IMR-90 (cell line): Measurements from ENCODE around the gene DNAH6. TPM values are rescaled to one million over a fixed set of nuclear protein-coding genes. Genes with fewer than 3 reads are reported as not detected.

Source experiments
- ATAC-seq: fragments of 200-7000 bp; cut with Tn5 transposase; 2 replicates; pipeline ENCODE4 v1.9.1; 2020; ENCODE audit warnings: low read depth, mild to moderate bottlenecking, moderate library complexity
- BruUV-seq: library from RNA; stranded (reverse); fragments of 400-500 nt; replicated peaks from 2 replicates; lab custom pipeline; 2021; lab: Mats Ljungman, UMichigan
- CTCF ChIA-PET: fragments of 300-600 bp; formaldehyde crosslinking; extraction: SDS; loops from one replicate; lab custom pipeline; 2021; ENCODE audit warnings: antibody characterized with exemption; lab: Yijun Ruan, JAX
- POLR2A ChIA-PET: fragments of 300-600 bp; sonication (Branson Sonifier 250); formaldehyde crosslinking; loops from one replicate; lab custom pipeline; 2022; ENCODE audit warnings: antibody characterized with exemption; ENCODE audit not compliant: unreplicated experiment; lab: Charles Lee
- DNase-seq: peaks from one replicate; pipeline ENCODE4 v3.0.0; 2013
- H2AFZ ChIP-seq: replicated peaks from 2 replicates; pipeline ENCODE3; 2013; ENCODE audit warnings: low read length, mild to moderate bottlenecking; ENCODE audit not compliant: poor library complexity
- H2AK5ac ChIP-seq: 2 replicates; pipeline ENCODE4 v1.6.1; 2013; ENCODE audit warnings: low read depth, low read length, inconsistent platforms
- H2AK9ac ChIP-seq: replicated peaks from 2 replicates; pipeline ENCODE3; 2013; ENCODE audit warnings: mild to moderate bottlenecking, low read depth, low read length, moderate library complexity; ENCODE audit not compliant: poor library complexity
- H2BK120ac ChIP-seq: 2 replicates; pipeline ENCODE4 v1.6.1; 2013; ENCODE audit warnings: low read depth, low read length, inconsistent platforms
- H2BK15ac ChIP-seq: 3 replicates; pipeline ENCODE4 v1.6.1; 2013; ENCODE audit warnings: low read depth, low read length, inconsistent platforms
- H2BK20ac ChIP-seq: 2 replicates; pipeline ENCODE4 v1.6.1; 2013; ENCODE audit warnings: low read depth, mild to moderate bottlenecking, inconsistent platforms, low read length, moderate library complexity
- H2BK5ac ChIP-seq: 2 replicates; pipeline ENCODE4 v1.6.1; 2013; ENCODE audit warnings: mild to moderate bottlenecking, low read depth, low read length, inconsistent platforms; ENCODE audit not compliant: poor library complexity, severe bottlenecking
- H3K14ac ChIP-seq: replicated peaks from 2 replicates; pipeline ENCODE4 v1.6.1; 2013; ENCODE audit warnings: low read depth, low read length, inconsistent platforms
- H3K18ac ChIP-seq: 2 replicates; pipeline ENCODE4 v1.6.1; 2013; ENCODE audit warnings: low read depth, low read length, control low read depth
- H3K23ac ChIP-seq: 2 replicates; pipeline ENCODE4 v1.6.1; 2013; ENCODE audit warnings: low read depth, low read length, inconsistent platforms
- H3K27ac ChIP-seq: 2 replicates; pipeline ENCODE4 v1.5.1; 2013; ENCODE audit warnings: mild to moderate bottlenecking, control low read depth, low read length; ENCODE audit not compliant: insufficient read depth
- H3K27me3 ChIP-seq: 2 replicates; pipeline ENCODE4 v1.6.1; 2013; ENCODE audit warnings: low read length; ENCODE audit not compliant: control insufficient read depth, insufficient read depth
- H3K36me3 ChIP-seq: 2 replicates; pipeline ENCODE4 v1.6.1; 2013; ENCODE audit warnings: low read length, mixed read lengths; ENCODE audit not compliant: control insufficient read depth, insufficient read depth
- H3K4ac ChIP-seq: 2 replicates; pipeline ENCODE4 v1.6.1; 2013; ENCODE audit warnings: low read depth, low read length, inconsistent platforms
- H3K4me1 ChIP-seq: 2 replicates; pipeline ENCODE4 v1.6.1; 2013; ENCODE audit warnings: low read length, mixed read lengths; ENCODE audit not compliant: control insufficient read depth, insufficient read depth
- H3K4me2 ChIP-seq: 2 replicates; pipeline ENCODE4 v1.6.1; 2013; ENCODE audit warnings: low read depth, mild to moderate bottlenecking, control low read depth, low read length, moderate library complexity
- H3K4me3 ChIP-seq: 2 replicates; pipeline ENCODE4 v1.5.1; 2013; ENCODE audit warnings: low read depth, mild to moderate bottlenecking, control low read depth, low read length, moderate library complexity; ENCODE audit not compliant: insufficient read depth
- H3K56ac ChIP-seq: 2 replicates; pipeline ENCODE4 v1.6.1; 2013; ENCODE audit warnings: low read length, inconsistent platforms; ENCODE audit not compliant: insufficient read depth; ENCODE audit errors: extremely low read depth
- H3K79me1 ChIP-seq, 2 experiments: 2 replicates each; pipeline ENCODE4 v1.6.1; 2013; ENCODE audit warnings: low read length in 2 of 2, inconsistent platforms in 1 of 2, low read depth in 1 of 2
- H3K9ac ChIP-seq: 2 replicates; pipeline ENCODE4 v1.6.1; 2013; ENCODE audit warnings: low read depth, low read length, control low read depth
- H3K9me1 ChIP-seq: 2 replicates; pipeline ENCODE4 v1.6.1; 2013; ENCODE audit warnings: low read length, inconsistent platforms; ENCODE audit not compliant: insufficient read depth
- H3K9me3 ChIP-seq: 2 replicates; pipeline ENCODE4 v1.6.1; 2013; ENCODE audit warnings: low read length; ENCODE audit not compliant: control insufficient read depth, insufficient read depth
- H4K20me1 ChIP-seq: 2 replicates; pipeline ENCODE4 v1.6.1; 2013; ENCODE audit warnings: low read length, inconsistent platforms; ENCODE audit not compliant: insufficient read depth
- H4K5ac ChIP-seq: 2 replicates; pipeline ENCODE4 v1.6.1; 2013; ENCODE audit warnings: mild to moderate bottlenecking, low read depth, low read length, control low read depth
- H4K8ac ChIP-seq, 2 experiments: 2 replicates each; pipeline ENCODE4 v1.6.1; 2013; ENCODE audit warnings: low read depth in 2 of 2, low read length in 2 of 2, control low read depth in 1 of 2, inconsistent platforms in 1 of 2
- H4K91ac ChIP-seq: 2 replicates; pipeline ENCODE4 v1.6.1; 2013; ENCODE audit warnings: low read depth, low read length, inconsistent platforms; ENCODE audit not compliant: insufficient read depth
- CTCF ChIP-seq: conservative IDR thresholded peaks from 2 replicates; pipeline ENCODE4 v1.5.1; 2012; ENCODE audit warnings: mild to moderate bottlenecking, low read depth, low read length, improper control_type of control experiment
- MAFK ChIP-seq: IDR thresholded peaks from 2 replicates; pipeline ENCODE4 v1.6.1; 2012; ENCODE audit warnings: low read depth, low read length, improper control_type of control experiment
- MAZ ChIP-seq: IDR thresholded peaks from 2 replicates; pipeline ENCODE4 v1.6.1; 2012; ENCODE audit warnings: low read depth, mild to moderate bottlenecking, low read length, improper control_type of control experiment, moderate library complexity, borderline replicate concordance
- NFE2L2 ChIP-seq: fragments of 150-350 bp; IDR thresholded peaks from 2 replicates; pipeline ENCODE4 v1.6.1; 2016; ENCODE audit warnings: low read depth, mild to moderate bottlenecking, low read length
- POLR2A ChIP-seq: IDR thresholded peaks from 2 replicates; pipeline ENCODE4 v1.6.1; 2012; ENCODE audit warnings: mild to moderate bottlenecking, low read depth, low read length
- RAD21 ChIP-seq: IDR thresholded peaks from 2 replicates; pipeline ENCODE4 v1.6.1; 2012; ENCODE audit warnings: low read length, improper control_type of control experiment
- RFX5 ChIP-seq: IDR thresholded peaks from 2 replicates; pipeline ENCODE4 v1.8.0; 2012; ENCODE audit warnings: low read depth, mild to moderate bottlenecking, low read length, moderate library complexity
- SMC3 ChIP-seq: fragments of 150-350 bp; IDR thresholded peaks from 2 replicates; pipeline ENCODE4 v1.6.1; 2016; ENCODE audit warnings: low read depth, mild to moderate bottlenecking, antibody characterized with exemption, low read length, moderate library complexity
- WGBS, 2 experiments: methylation state at CpG; one replicate each; pipeline versions ENCODE4 v1.1.5 to v1.1.7; 2013; ENCODE audit warnings: missing lambda C conversion rate in 2 of 2; ENCODE audit not compliant: insufficient read length in 1 of 2; ENCODE audit errors: extremely low coverage in 2 of 2; 5-methylcytosine and 5-hydroxymethylcytosine counted together
- dilution Hi-C: fragments of 300-500 bp; cut with HindIII; formaldehyde crosslinking; loops from one replicate; pipeline ENCODE4 v1.14.3; 2018; ENCODE audit warnings: low sequenced_read_pairs; ENCODE audit not compliant: unreplicated experiment
- in situ Hi-C: fragments of 300-500 bp; cut with MboI; formaldehyde crosslinking; loops from 3 replicates; pipeline ENCODE4 v1.14.3; 2019; ENCODE audit warnings: low sequenced_read_pairs, inconsistent platforms, mixed read lengths
- intact Hi-C: fragments of 100-400 bp; cut with micrococcal nuclease; formaldehyde crosslinking; loops from 2 replicates; pipeline ENCODE4 v1.10.0; 2022
- polyA plus RNA-seq, 3 experiments: library from polyadenylated mRNA; depleted of rRNA; stranded (reverse); fragments of >200 nt; gene quantifications; 2 replicates each; pipeline ENCODE4 v1.2.3, GENCODE V29; 2012; ENCODE audit warnings: low replicate concordance in 1 of 3
- total RNA-seq: library from RNA; depleted of rRNA; stranded (reverse); fragments of >200 nt; gene quantifications from 2 replicates; pipeline ENCODE4 v1.2.3, GENCODE V29; 2012
- TF ChIP-seq, protein P1 (sequence below): fragments of 150-350 bp; IDR thresholded peaks from 2 replicates; pipeline ENCODE4 v1.6.1; 2017; ENCODE audit warnings: mild to moderate bottlenecking, antibody characterized with exemption, low read length, low read depth
- TF ChIP-seq, protein P2 (sequence below): fragments of 150-350 bp; IDR thresholded peaks from 2 replicates; pipeline ENCODE4 v1.6.1; 2016; ENCODE audit warnings: low read depth, mild to moderate bottlenecking, low read length, moderate library complexity, borderline replicate concordance

DNAH6 gene
- total and polyA plus RNA-seq, 2 of the 4 experiments (the other 2 are of a cell fraction) = under 0.01 to 0.07 TPM

DNA sequence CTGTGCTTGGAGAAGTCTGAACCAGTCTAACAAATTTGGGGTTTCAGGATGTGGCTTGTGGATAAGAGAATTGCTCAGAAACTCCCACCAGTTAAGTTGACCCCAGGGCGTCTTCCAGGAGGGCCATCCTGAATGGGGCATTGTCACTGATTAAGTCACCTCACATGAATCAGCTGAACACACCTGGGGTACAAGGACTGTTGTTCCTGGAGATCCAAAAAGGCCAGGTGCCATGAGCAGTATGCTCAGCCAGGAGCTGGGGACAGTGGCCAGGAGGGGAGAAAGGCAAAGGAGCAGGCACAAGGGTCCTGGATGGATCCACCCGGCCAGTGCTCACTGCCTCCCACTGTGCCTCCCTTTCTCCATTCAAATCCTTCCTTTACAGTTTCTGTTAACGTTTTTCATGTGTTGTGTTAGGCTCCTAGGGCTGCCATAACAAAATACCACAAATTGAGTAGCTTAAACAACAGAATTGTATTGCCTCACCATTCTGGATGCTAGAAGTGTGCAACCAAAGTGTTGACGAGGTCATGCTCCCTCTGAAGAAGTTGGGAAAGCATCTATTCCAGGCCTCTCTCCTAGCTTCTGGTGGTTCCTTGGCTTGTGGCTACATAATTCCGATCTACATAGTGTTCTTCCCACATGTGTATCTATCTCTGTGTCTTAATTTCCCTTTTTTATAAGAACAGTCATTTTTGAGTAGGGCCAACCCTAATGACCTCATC is 331.2 kb downstream of the DNAH6 start (continued):
- TF ChIP-seq, protein P1, sequence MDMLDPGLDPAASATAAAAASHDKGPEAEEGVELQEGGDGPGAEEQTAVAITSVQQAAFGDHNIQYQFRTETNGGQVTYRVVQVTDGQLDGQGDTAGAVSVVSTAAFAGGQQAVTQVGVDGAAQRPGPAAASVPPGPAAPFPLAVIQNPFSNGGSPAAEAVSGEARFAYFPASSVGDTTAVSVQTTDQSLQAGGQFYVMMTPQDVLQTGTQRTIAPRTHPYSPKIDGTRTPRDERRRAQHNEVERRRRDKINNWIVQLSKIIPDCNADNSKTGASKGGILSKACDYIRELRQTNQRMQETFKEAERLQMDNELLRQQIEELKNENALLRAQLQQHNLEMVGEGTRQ = no peak

DNA sequence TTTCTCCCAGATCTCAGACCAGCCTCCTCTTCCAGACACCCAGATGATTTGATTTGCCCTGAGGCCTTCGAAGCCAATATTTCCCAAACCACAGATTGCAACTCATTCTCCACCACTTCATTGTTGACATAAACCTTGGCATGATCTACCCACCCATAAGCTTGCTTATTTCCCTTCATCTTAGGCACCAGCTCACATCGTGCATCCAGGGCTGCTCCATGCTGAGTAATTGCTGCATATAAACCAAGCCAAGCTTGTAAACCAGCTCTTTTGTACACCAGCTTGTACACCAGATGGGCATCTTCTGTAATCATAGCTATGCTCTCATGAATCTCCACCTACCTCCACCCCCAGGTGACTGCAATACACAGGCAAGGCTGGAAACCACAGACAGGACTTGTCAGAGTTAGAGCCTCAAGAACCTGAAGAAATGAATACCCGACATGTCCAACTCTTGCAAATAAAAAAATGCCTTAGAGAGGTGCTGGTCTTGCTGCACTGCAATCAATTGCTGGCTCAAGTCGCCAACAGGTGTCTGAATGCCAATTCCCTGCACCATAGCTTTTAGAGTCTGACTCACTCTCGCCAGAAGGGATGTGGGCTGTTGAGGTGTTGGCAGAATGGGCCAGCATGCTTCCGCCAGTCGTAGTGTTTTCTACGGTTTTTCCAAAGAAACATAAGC is 333.1 kb downstream of the DNAH6 start:
- Histone ChIP-seq H3K4me1 (peaks cover 20% of the 10 kb centered on the region), H3K4ac (no peak overlapping the region), H4K20me1 (no peaks in the 10 kb centered on the region), H3K4me2 (no peak overlapping the region), H3K9me3 (no peaks in the 10 kb centered on the region), H2AK9ac (no peak overlapping the region), H3K36me3 (no peaks in the 10 kb centered on the region), H3K27ac (no peak overlapping the region; the same call in 1 of the 2 replicates), H2BK15ac (no peak overlapping the region), H3K27me3 (no peaks in the 10 kb centered on the region), H3K4me3 (no peak overlapping the region), H3K18ac (no peak overlapping the region), H2BK20ac (no peak overlapping the region), H3K56ac (no peak overlapping the region), H4K5ac (no peak overlapping the region), H3K23ac (no peak overlapping the region; the same call in 1 of the 2 replicates), H2BK5ac (no peak overlapping the region), H3K14ac (no peak overlapping the region), H4K91ac (no peak overlapping the region), H3K9ac (no peak overlapping the region), H4K8ac (no peak overlapping the region), H2BK120ac (no peak overlapping the region), H3K9me1 (peaks cover 19% of the 10 kb centered on the region), H2AK5ac (no peak overlapping the region), H2AFZ (no peak overlapping the region), H3K79me1 (peaks cover 24 to 34% of the 10 kb centered on the region in 2 experiments)
- dilution Hi-C loops = no loop called here
- BruUV-seq = no TSS peak
- ChIA-PET POLR2A (no interaction called here), CTCF (interaction anchor here (0.9 kb wide), 1 partner anchor 11 kb away, joined by 3 read pairs; no protein-coding TSS in a partner anchor)
- ATAC-seq (peak; percentile 67), DNase-seq (peak; percentile 60)
- in situ Hi-C loops = no loop called here
- WGBS, 2 experiments = 13% methylated on average over 1 of the region's 8 CpGs; no CpG with 5 or more reads in 1 of the 2 experiments
- intact Hi-C loops = no loop called here
- TF ChIP-seq, protein P2, sequence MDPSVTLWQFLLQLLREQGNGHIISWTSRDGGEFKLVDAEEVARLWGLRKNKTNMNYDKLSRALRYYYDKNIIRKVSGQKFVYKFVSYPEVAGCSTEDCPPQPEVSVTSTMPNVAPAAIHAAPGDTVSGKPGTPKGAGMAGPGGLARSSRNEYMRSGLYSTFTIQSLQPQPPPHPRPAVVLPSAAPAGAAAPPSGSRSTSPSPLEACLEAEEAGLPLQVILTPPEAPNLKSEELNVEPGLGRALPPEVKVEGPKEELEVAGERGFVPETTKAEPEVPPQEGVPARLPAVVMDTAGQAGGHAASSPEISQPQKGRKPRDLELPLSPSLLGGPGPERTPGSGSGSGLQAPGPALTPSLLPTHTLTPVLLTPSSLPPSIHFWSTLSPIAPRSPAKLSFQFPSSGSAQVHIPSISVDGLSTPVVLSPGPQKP = no peak
- TF ChIP-seq MAFK = no peak
- TF ChIP-seq MAZ = no peak
- no peak for TF ChIP-seq CTCF
- no peak for TF ChIP-seq RAD21
- no peak for TF ChIP-seq RFX5
- TF ChIP-seq POLR2A = no peak
- no peak for TF ChIP-seq NFE2L2
- no peak for TF ChIP-seq SMC3
